Stimulated activated CD8-positive, alpha-beta memory T cell treated with anti-CD3 and anti-CD28 coated beads, Interleukin-7, amount 100 ng/mL, for 1 hour (primary cell): ENCODE data around the gene CADM4.
A peak's percentile ranks its signal among the peaks of the same experiment; 100 is the strongest.
"Not testable (repeated sequence)": the region's sequence is repeated elsewhere in the genome, so short reads cannot be mapped to it uniquely, and the experiment has no call there.

Source experiments
- DNase-seq, 2 donors: peaks; one replicate each; pipeline ENCODE4 v3.0.0-alpha.2; 2020; ENCODE audit warnings: low read depth in 2 of 2

Gene CADM4

DNA sequence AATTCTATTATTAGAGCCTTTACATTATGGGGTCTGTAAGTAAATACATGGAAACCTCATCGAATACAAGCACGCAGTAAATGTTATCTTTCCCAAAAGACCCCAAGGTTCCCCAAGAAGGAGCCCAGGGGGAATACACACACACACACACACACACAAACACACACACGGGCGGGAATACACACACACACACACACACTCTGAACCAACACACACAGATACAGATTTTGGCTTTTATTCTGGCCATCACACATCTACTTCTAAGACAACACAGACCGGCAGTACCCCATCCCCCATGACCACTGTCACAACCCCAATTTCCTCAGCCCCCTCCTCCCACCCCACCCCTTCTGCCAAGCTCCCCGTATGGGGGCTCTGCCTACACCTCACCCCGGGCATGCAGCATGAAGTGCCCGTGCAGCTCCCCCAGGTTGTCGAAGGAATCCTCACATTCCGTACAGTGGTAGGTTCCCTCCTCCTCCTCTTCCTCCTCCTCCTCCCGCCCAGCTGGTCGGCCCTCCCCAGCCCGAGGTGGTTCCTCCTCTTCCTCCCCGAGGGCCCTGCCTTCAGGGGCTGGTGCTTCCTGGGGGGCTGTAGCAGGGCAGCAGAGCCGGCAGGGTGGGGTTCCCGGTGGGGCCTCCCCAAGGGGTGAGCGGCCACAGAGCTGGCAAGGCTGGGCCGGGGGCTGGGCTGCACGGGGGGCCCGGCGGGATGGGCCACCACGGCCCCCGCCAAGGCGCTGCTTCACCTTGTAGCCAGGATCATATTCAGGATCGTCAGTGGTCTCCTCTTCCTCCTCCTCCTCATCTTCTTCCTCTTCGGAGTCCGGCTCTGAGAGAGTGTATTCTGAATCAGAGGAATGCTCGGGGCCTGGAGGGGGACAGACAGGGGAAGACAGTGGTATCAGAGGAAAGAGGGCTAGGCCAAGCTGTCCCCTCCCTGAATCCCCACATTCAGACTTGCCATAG, 32.1 kb downstream of the CADM4 start:
- DNase-seq: no peak

DNA sequence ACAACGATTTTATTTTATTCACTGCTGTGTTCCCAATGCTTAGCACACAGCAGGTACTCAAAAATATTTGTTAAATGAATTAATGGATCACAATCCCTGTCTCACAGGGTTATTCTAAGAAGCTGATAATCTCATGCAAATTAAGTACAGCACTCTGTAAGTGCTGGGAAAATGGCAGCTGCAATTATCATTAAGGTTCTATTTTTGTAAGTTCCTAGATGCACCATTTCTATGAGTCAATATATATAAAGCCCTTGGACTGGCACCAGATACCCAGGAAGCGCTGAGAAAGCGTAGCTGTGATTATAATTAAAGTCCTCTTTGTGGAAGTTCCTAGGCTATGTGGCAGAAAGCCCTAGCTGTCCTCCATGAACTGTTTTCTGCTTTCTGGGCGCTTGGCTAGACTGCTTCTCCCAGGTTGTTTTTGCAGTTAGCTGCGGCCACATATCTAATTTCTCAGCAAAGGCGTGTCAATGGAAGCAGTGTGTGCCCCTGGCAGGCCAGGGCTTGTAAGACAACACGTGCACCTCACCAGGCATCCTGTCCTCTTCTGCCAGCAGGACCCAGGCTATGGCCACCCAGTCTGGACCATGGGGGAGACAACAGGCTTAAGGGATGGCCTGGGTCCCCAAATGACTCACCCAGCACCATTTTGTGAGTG, 33.0 kb downstream of the CADM4 start:
- DNase-seq: no peak

GRCh38 chr19:43605875-43606568, 33.6 kb downstream of the CADM4 start:
- DNase-seq: no peak

DNA sequence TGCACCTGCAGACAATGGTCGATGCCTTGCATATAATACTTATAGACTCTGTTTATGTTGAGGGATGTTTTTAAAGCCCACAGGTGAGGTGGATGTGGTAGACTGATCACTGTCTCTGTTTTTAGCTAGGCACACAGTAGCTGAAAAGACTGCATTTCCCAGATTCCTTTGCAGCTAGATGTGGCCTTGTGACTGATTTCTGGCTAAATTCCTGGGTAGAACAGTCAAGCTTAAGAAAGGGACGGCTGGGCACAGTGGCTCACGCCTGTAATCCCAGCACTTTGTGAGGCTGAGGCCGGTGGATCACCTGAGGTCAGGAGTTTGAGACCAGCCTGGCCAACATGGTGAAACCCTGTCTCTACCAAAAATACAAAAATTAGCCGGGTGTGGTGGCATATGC, 39.3 kb downstream of the CADM4 start:
- not testable (repeated sequence) for DNase-seq

GRCh38 chr19:43599635-43600295, 39.9 kb downstream of the CADM4 start:
- no peak for DNase-seq

GRCh38 chr19:43598445-43599240, 41.0 kb downstream of the CADM4 start:
- DNase-seq: no peak

DNA sequence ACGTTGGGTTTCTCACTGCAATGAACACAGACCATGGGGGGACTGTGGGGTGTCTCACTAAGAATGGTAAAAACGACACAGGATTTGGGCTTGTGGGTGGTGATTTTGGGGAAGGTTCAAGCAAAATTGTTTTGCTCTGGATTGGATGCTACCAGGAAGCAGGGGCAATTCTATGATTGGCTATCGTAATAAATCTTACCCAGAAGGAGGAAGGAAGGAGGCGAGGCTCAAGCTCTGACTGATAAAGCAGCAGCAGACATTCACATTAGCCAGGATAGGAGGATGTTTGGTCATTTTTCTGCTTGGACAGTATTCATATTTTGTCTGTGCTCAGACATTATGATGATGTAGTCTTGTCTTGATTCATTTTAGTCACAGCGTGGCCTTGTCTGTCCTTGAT, 41.8 kb downstream of the CADM4 start:
- no peak for DNase-seq

GRCh38 chr19:43596842-43597461, 42.7 kb downstream of the CADM4 start:
- no peak for DNase-seq

DNA sequence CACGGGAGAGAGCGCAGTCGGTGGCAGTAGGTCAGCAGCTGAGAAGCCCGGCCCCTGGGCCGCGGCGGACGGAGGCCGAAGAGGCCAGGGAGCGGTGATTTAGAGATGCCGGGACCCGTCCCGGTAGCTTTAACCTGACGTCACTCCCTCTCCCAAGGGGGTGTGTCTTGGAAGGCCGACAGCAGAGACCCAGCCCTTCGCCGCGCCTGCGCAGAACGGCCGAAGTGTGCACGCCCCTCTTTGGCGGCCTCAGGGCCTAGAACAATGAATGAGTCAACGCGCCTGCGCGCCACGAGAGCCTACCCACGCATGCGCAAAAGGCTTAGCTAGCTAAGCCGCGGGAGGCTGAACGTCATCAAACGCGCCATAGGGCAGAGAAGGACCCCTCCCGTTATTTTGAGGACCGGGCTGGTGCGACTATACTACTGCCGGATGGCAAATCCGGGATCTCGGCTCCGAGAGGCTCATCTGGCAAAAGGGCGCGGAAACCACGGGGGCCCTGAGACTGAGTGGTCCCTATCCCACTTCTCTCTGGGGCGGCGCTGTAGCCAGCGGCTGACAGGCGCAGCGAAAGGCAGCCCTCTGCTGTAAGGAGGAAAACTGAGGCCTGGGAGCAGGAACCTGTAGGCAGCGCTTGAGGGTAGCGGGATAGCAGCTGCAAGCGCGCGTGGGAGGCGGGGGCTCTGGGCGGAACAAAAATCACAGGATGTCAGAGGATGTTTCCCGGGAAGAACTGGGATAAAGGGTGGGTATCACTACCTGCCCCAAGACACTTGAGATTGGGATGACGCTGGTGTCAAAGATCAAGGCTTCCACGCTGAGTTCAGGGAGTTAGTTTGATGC, 43.4 kb downstream of the CADM4 start, which contains the start of the genes IRGQ and ZNF576:
IRGQ (minus strand) TSS at position 136 of the 843 bp plus-strand sequence. CDS start 796 bp downstream, outside the sequence.
ZNF576 (plus strand) TSS at position 597 of the 843 bp plus-strand sequence. CDS start 514 bp downstream, outside the sequence.
- peak; percentile 100 for DNase-seq

DNA sequence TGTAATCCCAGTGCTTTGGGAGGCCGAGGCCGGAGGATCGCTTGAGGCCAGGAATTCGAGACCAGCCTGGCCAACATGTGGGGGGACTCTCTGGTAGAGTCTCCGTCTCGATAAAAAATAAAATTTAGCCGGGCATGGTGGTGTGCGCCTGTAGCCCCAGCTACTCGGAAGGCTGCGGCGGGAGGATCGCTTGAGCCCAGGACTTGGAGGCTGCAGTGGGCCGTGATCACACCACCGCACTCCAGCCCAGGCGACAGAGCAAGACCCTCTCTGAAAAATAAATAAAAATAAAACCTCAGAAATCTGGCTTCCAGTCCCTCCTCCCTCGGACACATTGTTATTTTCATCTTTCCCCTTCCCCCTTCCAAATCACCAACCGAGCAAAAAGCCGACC, 44.0 kb downstream of the CADM4 start:
- DNase-seq: no peak

GRCh38 chr19:43594710-43595604, 44.7 kb downstream of the CADM4 start:
- DNase-seq: peak in 1 of 2 donors; percentile 35

DNA sequence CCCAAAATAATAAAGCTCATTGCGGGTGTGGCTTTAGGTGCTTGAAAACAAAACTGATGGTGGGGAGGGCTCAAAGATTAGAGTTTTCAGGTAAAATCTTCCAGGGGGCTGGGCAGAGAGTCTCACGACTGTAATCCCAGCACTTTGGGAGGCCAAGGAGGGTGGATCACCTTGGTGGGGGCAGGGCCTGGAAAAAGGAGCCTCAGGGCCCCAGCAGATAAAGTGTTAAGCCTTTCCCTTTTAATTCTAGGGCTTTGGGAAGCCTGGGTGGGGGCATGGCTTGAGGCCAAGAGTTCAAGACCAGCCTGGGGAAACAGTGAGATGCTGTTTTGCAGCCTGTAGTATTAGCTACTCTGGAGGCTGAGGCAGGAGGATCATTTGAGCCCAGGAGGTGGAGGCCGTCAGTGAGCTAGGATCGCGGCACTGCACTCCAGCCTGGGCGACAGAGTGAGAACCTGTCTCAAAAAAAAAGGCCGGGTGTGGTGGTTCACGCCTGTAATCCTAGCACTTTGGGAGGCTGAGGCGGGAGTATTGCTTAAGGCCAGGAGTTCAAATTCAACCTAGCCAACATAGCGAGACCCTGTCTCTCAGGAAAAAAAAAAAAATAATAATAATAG, 45.5 kb downstream of the CADM4 start:
- DNase-seq: no peak

DNA sequence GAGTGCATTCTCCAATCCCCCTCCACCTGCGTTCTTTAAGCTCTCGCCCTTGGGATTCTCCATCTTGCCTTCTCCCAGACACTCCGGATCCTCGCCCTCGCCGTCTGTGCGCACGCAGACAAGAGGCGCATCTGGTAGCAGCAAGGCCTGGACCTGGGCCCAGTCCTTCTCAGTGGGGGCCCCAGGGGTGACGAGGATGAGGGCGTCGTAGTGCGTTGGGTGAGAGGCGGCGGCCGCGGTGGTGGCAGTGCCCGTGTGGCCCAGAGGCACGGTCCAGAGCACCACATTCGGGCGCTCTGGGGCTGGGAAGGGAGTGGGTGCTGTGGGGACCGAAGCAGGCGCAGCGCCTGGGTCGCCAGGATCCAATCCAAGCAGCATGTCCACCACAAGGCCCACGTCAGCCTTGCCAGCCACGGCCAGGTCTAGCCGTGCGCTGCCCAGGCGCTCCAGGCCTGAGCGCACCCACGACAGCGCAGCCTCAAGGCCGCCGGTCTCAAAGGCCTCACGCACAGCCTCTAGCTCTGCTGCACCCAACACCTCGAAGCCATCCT, 46.8 kb downstream of the CADM4 start:
- DNase-seq: no peak

DNA sequence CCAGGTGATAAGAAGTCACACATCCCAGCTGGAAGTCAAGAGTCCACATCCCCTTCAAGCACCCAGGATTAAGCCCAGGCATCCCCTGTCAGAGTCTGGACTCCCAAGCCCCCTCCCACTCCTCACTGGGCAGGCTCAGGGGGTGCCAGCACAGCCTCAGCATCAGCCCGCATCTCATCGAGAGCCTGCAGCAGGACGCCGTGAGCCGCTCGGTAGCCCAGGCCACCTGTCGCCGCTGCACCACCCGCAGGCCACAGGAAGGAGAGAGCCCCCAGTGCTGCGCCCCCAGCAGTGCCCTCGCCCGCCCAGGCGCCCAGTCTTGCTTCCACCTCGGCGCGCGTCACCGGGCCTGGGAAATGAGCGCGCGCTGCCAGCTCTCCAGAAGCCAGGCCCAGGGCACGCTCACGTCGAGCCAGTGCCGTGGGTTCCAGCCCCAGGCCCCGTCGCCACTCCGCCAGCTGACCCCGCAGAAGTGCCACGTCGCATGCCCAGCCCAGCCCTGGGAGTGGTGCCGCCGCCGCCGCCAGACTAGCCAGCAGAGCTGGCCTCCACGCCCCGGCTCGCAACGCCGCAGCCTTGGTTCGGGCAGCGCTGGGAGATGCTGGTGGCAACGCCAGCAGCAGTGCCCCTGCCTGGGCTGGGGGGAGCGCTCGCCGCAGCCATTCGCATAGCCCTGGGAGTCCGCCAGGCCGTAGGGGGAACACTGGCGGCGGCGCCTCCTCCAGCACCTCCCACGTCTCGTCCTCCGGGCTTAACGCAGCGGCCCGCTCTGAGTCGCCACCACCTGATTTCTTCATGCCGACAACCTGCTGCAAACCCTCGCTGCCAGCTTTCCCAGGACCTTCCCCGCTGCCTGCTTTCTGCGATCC, 47.5 kb downstream of the CADM4 start:
- no peak for DNase-seq

DNA sequence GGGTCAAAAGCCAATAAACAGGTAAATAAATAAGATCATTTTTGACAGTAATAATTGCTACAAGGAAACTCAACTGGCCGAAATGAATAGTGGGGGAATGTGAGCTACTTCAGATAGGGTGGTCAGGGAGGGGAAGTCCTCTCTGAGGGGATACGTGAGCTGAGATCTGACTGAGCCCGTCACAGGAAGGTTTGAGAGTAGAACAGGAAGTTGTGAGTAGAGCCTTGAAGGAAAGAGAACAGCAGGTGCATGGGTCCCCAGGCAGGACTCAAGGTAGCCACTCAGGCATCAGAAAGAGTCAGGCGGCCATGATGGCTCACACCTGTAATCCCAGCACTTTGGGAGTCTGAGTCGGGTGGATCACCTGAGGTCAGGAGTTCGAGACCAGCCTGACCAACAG, 50.0 kb downstream of the CADM4 start:
- DNase-seq: no peak

DNA sequence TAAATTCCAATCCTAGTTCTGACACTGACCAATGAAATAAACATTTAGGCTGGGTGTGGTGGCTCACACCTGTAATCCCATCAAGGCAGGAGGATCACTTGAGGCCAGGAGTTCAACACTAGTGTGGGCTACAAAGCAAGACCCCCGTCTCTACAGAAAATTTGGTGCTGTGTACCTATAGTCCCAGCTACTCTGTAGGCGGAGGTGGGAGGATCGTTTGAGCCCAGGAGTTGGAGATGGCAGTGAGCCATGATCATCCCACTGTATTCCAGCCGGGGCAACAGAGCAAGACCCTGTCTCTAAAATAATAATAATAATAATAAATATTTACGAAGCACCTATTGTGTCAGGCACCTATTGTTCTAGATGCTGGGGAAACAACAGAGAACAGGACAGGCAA, 50.4 kb downstream of the CADM4 start:
- no peak for DNase-seq

DNA sequence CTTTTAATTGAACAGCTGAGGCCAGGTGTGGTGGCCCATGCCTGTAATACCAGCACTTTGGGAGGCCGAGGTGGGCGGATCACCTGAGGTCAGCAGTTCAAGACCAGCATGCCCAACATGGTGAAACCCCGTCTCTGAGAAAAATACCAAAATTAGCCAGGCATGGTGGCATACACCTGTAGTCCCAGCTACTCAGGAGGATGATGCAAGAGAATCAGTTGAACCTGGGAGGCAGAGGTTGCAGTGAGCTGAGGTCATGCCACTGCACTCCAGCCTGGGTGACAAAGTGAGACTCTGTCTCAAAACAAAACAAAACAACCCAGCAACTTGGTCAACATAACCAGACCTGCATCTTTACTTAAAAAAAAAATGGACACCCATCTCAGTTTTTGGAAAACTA, 52.6 kb downstream of the CADM4 start:
- DNase-seq: not testable (repeated sequence)
